Body of pancreas (tissue), 4 donors: ENCODE measurements around the gene MGLL. TPM values are rescaled to one million over a fixed set of nuclear protein-coding genes. Genes with fewer than 3 reads are reported as not detected.
A peak's percentile ranks its signal among the peaks of the same experiment; 100 is the strongest.

ENCODE experiments used
- ATAC-seq: fragments of 150-250 bp; one replicate; pipeline ENCODE4 v1.9.1; 2016
- DNase-seq, 4 donors: peaks; one replicate each; pipeline ENCODE4 v3.0.0-alpha.2; 2019
- H3K27ac ChIP-seq, 4 donors: fragments of 200-600 bp; sonication (generic); 1 replicate in 3 of 4; 2 replicates in 1 of 4; pipeline versions ENCODE4 v1.5.1 to v1.6.1; 2016 to 2019; ENCODE audit warnings: mild to moderate bottlenecking in 1 of 4, mixed read lengths in 1 of 4, moderate library complexity in 1 of 4
- H3K27me3 ChIP-seq, 2 donors: fragments of 200-600 bp; sonication (generic); one replicate each; pipeline ENCODE4 v1.6.0; 2016; ENCODE audit warnings: mild to moderate bottlenecking in 1 of 2
- H3K36me3 ChIP-seq, 2 donors: fragments of 200-600 bp; sonication (generic); replicated peaks in 1 of 2; 2 replicates each; pipeline ENCODE4 v1.5.1; 2016; ENCODE audit warnings: low read depth in 2 of 2; ENCODE audit not compliant: insufficient read depth in 1 of 2
- H3K4me1 ChIP-seq: fragments of 200-600 bp; sonication (generic); one replicate; pipeline ENCODE4 v1.6.0; 2016
- H3K4me3 ChIP-seq, 2 donors: fragments of 200-600 bp; sonication (generic); 1 replicate in 1 of 2; 2 replicates in 1 of 2; pipeline ENCODE4 v1.5.1; 2016 to 2019
- H3K9me3 ChIP-seq, 3 donors: fragments of 200-600 bp; sonication (generic); 1 replicate in 2 of 3; 2 replicates in 1 of 3; pipeline ENCODE4 v1.5.1; 2016
- POLR2A ChIP-seq, 3 donors: fragments of 450-650 bp; IDR thresholded peaks; one replicate each; pipeline ENCODE4 v1.6.1; 2016; ENCODE audit warnings: antibody characterized with exemption in 3 of 3, mild to moderate bottlenecking in 2 of 3
- WGBS, 2 donors: methylation state at CpG; one replicate each; pipeline ENCODE4 v1.1.5; 2017; 5-methylcytosine and 5-hydroxymethylcytosine counted together
- intact Hi-C: fragments of 100-400 bp; cut with DNase I; formaldehyde crosslinking; loops from one replicate; pipeline ENCODE4 v1.15.1; 2023
- total RNA-seq, 2 donors: library from RNA; depleted of rRNA; stranded (reverse); fragments of >200 nt; gene quantifications; one replicate each; pipeline ENCODE4 v1.1.0, GENCODE V29; 2016
- TF ChIP-seq, protein P1 (sequence below), 7 experiments: fragments of 450-650 bp in 4 of 7; fragments of 200-600 bp in 3 of 7; sonication (generic) in 3 of 7; IDR thresholded peaks; one replicate each; pipeline ENCODE4 v1.5.1; 2016 to 2019; ENCODE audit warnings: antibody characterized with exemption in 7 of 7

The MGLL gene
- total RNA-seq, 2 donors from 2014 or later = 14.8 to 20.2 TPM

GRCh38 chr3:127711021-127711695 is 111.2 kb downstream of the MGLL start:
- ATAC-seq (no peak), DNase-seq (peak in 1 of 4 donors; percentile 6)
- intact Hi-C loops = no loop called here
- H3K9me3 ChIP-seq = no peaks in the 10 kb centered on the region
- H3K27me3 ChIP-seq = no peaks in the 10 kb centered on the region
- H3K4me3 ChIP-seq = no peak overlapping the region
- H3K27ac ChIP-seq = no peak overlapping the region
- TF ChIP-seq, protein P1, sequence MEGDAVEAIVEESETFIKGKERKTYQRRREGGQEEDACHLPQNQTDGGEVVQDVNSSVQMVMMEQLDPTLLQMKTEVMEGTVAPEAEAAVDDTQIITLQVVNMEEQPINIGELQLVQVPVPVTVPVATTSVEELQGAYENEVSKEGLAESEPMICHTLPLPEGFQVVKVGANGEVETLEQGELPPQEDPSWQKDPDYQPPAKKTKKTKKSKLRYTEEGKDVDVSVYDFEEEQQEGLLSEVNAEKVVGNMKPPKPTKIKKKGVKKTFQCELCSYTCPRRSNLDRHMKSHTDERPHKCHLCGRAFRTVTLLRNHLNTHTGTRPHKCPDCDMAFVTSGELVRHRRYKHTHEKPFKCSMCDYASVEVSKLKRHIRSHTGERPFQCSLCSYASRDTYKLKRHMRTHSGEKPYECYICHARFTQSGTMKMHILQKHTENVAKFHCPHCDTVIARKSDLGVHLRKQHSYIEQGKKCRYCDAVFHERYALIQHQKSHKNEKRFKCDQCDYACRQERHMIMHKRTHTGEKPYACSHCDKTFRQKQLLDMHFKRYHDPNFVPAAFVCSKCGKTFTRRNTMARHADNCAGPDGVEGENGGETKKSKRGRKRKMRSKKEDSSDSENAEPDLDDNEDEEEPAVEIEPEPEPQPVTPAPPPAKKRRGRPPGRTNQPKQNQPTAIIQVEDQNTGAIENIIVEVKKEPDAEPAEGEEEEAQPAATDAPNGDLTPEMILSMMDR (IDR thresholded peaks at IDR 0.05) = no peak
- TF ChIP-seq POLR2A (IDR thresholded peaks at IDR 0.05) = no peak
- H3K36me3 ChIP-seq = no peaks in the 10 kb centered on the region
- no peaks in the 10 kb centered on the region for H3K4me1 ChIP-seq
- WGBS, 2 donors = 62 to 71% methylated on average over 5 to 14 of the region's 14 CpGs

- Histone ChIP-seq H3K4me1 (no peaks in the 10 kb centered on the region), H3K27ac (no peak overlapping the region), H3K9me3 (no peaks in the 10 kb centered on the region), H3K27me3 (no peaks in the 10 kb centered on the region), H3K4me3 (no peak overlapping the region), H3K36me3 (no peaks in the 10 kb centered on the region)
- WGBS, 2 donors = 85 to 86% methylated on average over 16 to 18 of the region's 18 CpGs
- DNase-seq (peak in 1 of 4 donors; percentile 5), ATAC-seq (no peak)
- TF ChIP-seq, protein P1 (IDR thresholded peaks at IDR 0.05) = no peak
- no peak for TF ChIP-seq POLR2A (IDR thresholded peaks at IDR 0.05)
- intact Hi-C loops = no loop called here
Measured at GRCh38 chr3:127710155-127710941, 112.0 kb downstream of the MGLL start.

- no peak overlapping the region for H3K27ac ChIP-seq
- TF ChIP-seq POLR2A (IDR thresholded peaks at IDR 0.05) = no peak
- TF ChIP-seq, protein P1 (IDR thresholded peaks at IDR 0.05) = no peak
- 57 to 60% methylated on average over 3 of the region's 3 CpGs for WGBS, 2 donors
- no peak overlapping the region for H3K4me3 ChIP-seq
- intact Hi-C loops = no loop called here
- no peaks in the 10 kb centered on the region for H3K9me3 ChIP-seq
- peak in 1 of 4 donors; percentile 2 for DNase-seq
- H3K27me3 ChIP-seq = no peaks in the 10 kb centered on the region
- no peaks in the 10 kb centered on the region for H3K4me1 ChIP-seq
- no peaks in the 10 kb centered on the region for H3K36me3 ChIP-seq
- no peak for ATAC-seq
Measured at GRCh38 chr3:127709320-127710060, 112.8 kb downstream of the MGLL start.

DNA sequence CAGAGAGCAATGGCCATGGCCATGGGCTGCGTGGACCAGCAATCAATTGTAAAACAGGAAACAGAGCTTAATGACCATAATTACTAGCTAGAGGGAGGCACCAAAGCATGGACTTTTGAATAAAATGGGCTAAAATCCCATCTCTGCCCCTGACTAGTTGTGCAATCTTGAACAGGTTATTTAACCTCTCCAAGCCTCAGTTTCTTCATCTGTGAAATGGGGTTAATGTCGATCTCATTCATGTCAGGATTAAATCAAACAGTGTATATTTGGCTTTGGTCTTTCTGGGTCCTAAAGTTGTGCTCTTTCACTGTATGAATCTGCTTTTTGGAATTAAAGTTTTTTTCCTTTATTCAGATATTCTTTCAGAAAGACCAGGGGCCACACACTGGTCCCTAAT is 113.5 kb downstream of the MGLL start:
- no peak overlapping the region for H3K27ac ChIP-seq
- no peaks in the 10 kb centered on the region for H3K36me3 ChIP-seq
- DNase-seq (no peak), ATAC-seq (no peak)
- H3K4me3 ChIP-seq = no peak overlapping the region
- no peaks in the 10 kb centered on the region for H3K27me3 ChIP-seq
- no peaks in the 10 kb centered on the region for H3K9me3 ChIP-seq
- intact Hi-C loops = no loop called here
- no peaks in the 10 kb centered on the region for H3K4me1 ChIP-seq
- TF ChIP-seq, protein P1 (IDR thresholded peaks at IDR 0.05) = no peak
- no peak for TF ChIP-seq POLR2A (IDR thresholded peaks at IDR 0.05)
- 45 to 83% methylated on average over 2 of the region's 2 CpGs for WGBS, 2 donors
